HCT116 (cell line): ENCODE results near the gene FAM83G. TPM values are rescaled to one million over a fixed set of nuclear protein-coding genes. Genes with fewer than 3 reads are reported as not detected.

Experiments used
- ATAC-seq: fragments of 200-7000 bp; cut with Tn5 transposase; 2 replicates; pipeline ENCODE4 v1.9.1; 2020; ENCODE audit warnings: mild to moderate bottlenecking, moderate library complexity
- BruUV-seq: library from RNA; stranded (reverse); fragments of 400-500 nt; replicated peaks from 2 replicates; lab custom pipeline; 2021; lab: Mats Ljungman, UMichigan
- CTCF ChIA-PET: fragments of 300-600 bp; sonication (Branson Sonifier 250); formaldehyde crosslinking; loops from one replicate; lab custom pipeline; 2021; ENCODE audit warnings: antibody characterized with exemption; lab: Charles Lee
- POLR2A ChIA-PET: fragments of 300-600, 350-600 bp; sonication (Branson Sonifier 250); formaldehyde crosslinking; loops from one replicate; lab custom pipeline; 2021; ENCODE audit warnings: antibody characterized with exemption; lab: Charles Lee
- RAD21 ChIA-PET, 2 experiments: fragments of 300-600 bp; sonication (Branson Sonifier 250); formaldehyde crosslinking; loops; one replicate each; lab custom pipeline; 2023; ENCODE audit warnings: low total read pairs in 2 of 2; ENCODE audit not compliant: uncharacterized antibody in 2 of 2, unreplicated experiment in 2 of 2, low non-redundant PET in 1 of 2; lab: Charles Lee
- DNase-seq: peaks from one replicate; pipeline ENCODE4 v3.0.0-alpha.2; 2010; ENCODE audit warnings: low read depth, low spot score
- H2AFZ ChIP-seq: fragments of 200-600 bp; shearing (Covaris generic), sonication (generic); 2 replicates; pipeline ENCODE4 v1.6.1; 2017; ENCODE audit warnings: low read depth, mixed run types, mixed read lengths, antibody characterized with exemption, low read length; ENCODE audit not compliant: poor library complexity, severe bottlenecking
- H3K27ac ChIP-seq: 2 replicates; pipeline ENCODE4 v1.5.1; 2012; ENCODE audit warnings: low read depth, low read length
- H3K27me3 ChIP-seq: fragments of 200-600 bp; sonication (generic); 2 replicates; pipeline ENCODE4 v1.6.1; 2016; ENCODE audit warnings: mixed run types, low read length, mixed read lengths; ENCODE audit not compliant: insufficient read depth
- H3K36me3 ChIP-seq, 2 experiments: fragments of 200-500 bp in 1 of 2; fragments of 200-600 bp in 1 of 2; sonication (Bioruptor generic) in 1 of 2; sonication (generic) in 1 of 2; 2 replicates each; pipeline versions ENCODE4 v1.5.1 to v1.6.1; 2014 to 2016; ENCODE audit warnings: low read length in 2 of 2, inconsistent platforms in 1 of 2, mixed read lengths in 1 of 2, mixed run types in 1 of 2; ENCODE audit not compliant: insufficient read depth in 2 of 2, control insufficient read depth in 1 of 2
- H3K4me1 ChIP-seq, 2 experiments: fragments of 200-600 bp in 1 of 2; sonication (generic) in 1 of 2; 2 replicates each; pipeline versions ENCODE4 v1.5.1 to v1.6.1; 2012 to 2017; ENCODE audit warnings: low read length in 2 of 2, inconsistent platforms in 1 of 2, mild to moderate bottlenecking in 1 of 2, mixed read lengths in 1 of 2, mixed run types in 1 of 2, moderate library complexity in 1 of 2; ENCODE audit not compliant: insufficient read depth in 2 of 2, control insufficient read depth in 1 of 2
- H3K4me2 ChIP-seq: fragments of 200-600 bp; sonication (generic); 2 replicates; pipeline ENCODE4 v1.6.1; 2017; ENCODE audit warnings: mixed run types, low read length, mixed read lengths
- H3K4me3 ChIP-seq, 2 experiments: fragments of 200-600 bp in 1 of 2; sonication (generic) in 1 of 2; replicated peaks in 1 of 2; 2 replicates each; pipeline ENCODE4 v1.5.1; 2011 to 2016; ENCODE audit warnings: low read length in 2 of 2, control low read depth in 1 of 2, low read depth in 1 of 2, mild to moderate bottlenecking in 1 of 2, mixed read lengths in 1 of 2, mixed run types in 1 of 2
- H3K79me2 ChIP-seq: fragments of 200-600 bp; sonication (generic); 2 replicates; pipeline ENCODE4 v1.6.1; 2017; ENCODE audit warnings: mild to moderate bottlenecking, mixed run types, low read length, moderate library complexity, mixed read lengths; ENCODE audit not compliant: insufficient read depth
- H3K9ac ChIP-seq: fragments of 200-600 bp; sonication (generic); 2 replicates; pipeline ENCODE4 v1.6.1; 2016; ENCODE audit warnings: low read length, mixed read lengths
- H3K9me2 ChIP-seq: fragments of 200-600 bp; sonication (generic), shearing (Covaris generic); 2 replicates; pipeline ENCODE4 v1.6.1; 2017; ENCODE audit warnings: mixed run types, mild to moderate bottlenecking, moderate library complexity; ENCODE audit not compliant: insufficient read depth
- H3K9me3 ChIP-seq, 2 experiments: fragments of 200-500 bp in 1 of 2; fragments of 200-600 bp in 1 of 2; sonication (Bioruptor generic) in 1 of 2; sonication (generic) in 1 of 2; 2 replicates each; pipeline ENCODE4 v1.6.1; 2014 to 2017; ENCODE audit warnings: low read length in 2 of 2, mixed read lengths in 2 of 2, inconsistent platforms in 1 of 2, low read depth in 1 of 2, mild to moderate bottlenecking in 1 of 2, mixed run types in 1 of 2, moderate library complexity in 1 of 2; ENCODE audit not compliant: control insufficient read depth in 1 of 2, insufficient read depth in 1 of 2
- H4K20me1 ChIP-seq: fragments of 200-600 bp; sonication (generic), shearing (Covaris generic); 2 replicates; pipeline ENCODE4 v1.6.1; 2017; ENCODE audit warnings: mixed run types, mild to moderate bottlenecking, moderate library complexity; ENCODE audit not compliant: insufficient read depth
- CBX3 ChIP-seq: IDR thresholded peaks from 2 replicates; pipeline ENCODE4 v1.6.1; 2012; ENCODE audit warnings: low read depth
- EZH2phosphoT487 ChIP-seq: fragments of 200-600 bp; IDR thresholded peaks from 2 replicates; pipeline ENCODE4 v1.6.1; 2018; ENCODE audit warnings: antibody characterized with exemption, borderline replicate concordance
- FOSL1 ChIP-seq: IDR thresholded peaks from 2 replicates; pipeline ENCODE4 v1.6.1; 2012; ENCODE audit warnings: low read depth
- JUND ChIP-seq: IDR thresholded peaks from 2 replicates; pipeline ENCODE4 v1.6.1; 2012
- POLR2A ChIP-seq: IDR thresholded peaks from 2 replicates; pipeline ENCODE4 v1.7.0; 2011; ENCODE audit warnings: borderline replicate concordance; ENCODE audit not compliant: insufficient read depth, insufficient read length; ENCODE audit errors: extremely low read depth
- POLR2AphosphoS5 ChIP-seq: IDR thresholded peaks from 2 replicates; pipeline ENCODE4 v1.6.1; 2011; ENCODE audit warnings: mild to moderate bottlenecking, low read depth, low read length, moderate library complexity
- SIN3A ChIP-seq: IDR thresholded peaks from 2 replicates; pipeline ENCODE4 v1.6.1; 2012; ENCODE audit warnings: low read depth
- SP1 ChIP-seq: IDR thresholded peaks from 2 replicates; pipeline ENCODE4 v1.6.1; 2012; ENCODE audit warnings: low read depth
- TCF7L2 ChIP-seq: IDR thresholded peaks from 2 replicates; pipeline ENCODE4 v1.7.0; 2011; ENCODE audit warnings: borderline replicate concordance, inconsistent platforms; ENCODE audit not compliant: insufficient read depth, insufficient read length; ENCODE audit errors: extremely low read depth
- YY1 ChIP-seq: IDR thresholded peaks from 2 replicates; pipeline ENCODE4 v1.6.1; 2011; ENCODE audit warnings: low read length, low read depth, moderate library complexity, mild to moderate bottlenecking; ENCODE audit not compliant: insufficient replicate concordance; ENCODE audit errors: extremely low read depth
- ZFX ChIP-seq: fragments of 450-650 bp; IDR thresholded peaks from 2 replicates; pipeline ENCODE4 v1.6.1; 2017
- ZNF274 ChIP-seq: fragments of 200-500 bp; sonication (Bioruptor generic); IDR thresholded peaks from 2 replicates; pipeline ENCODE4 v1.6.1; 2014; ENCODE audit warnings: mild to moderate bottlenecking, low read depth, low read length, inconsistent platforms
- intact Hi-C: fragments of 100-400 bp; cut with micrococcal nuclease; formaldehyde crosslinking; loops from 2 replicates; pipeline ENCODE4 v1.10.0; 2022
- total RNA-seq: library from RNA; stranded (reverse); gene quantifications from one replicate; pipeline ENCODE4 v1.2.1, GENCODE V29; 2021; ENCODE audit not compliant: unreplicated experiment
- TF ChIP-seq, protein P1 (sequence below): IDR thresholded peaks from 2 replicates; pipeline ENCODE4 v1.6.1; 2012
- TF ChIP-seq, protein P2 (sequence below): IDR thresholded peaks from 2 replicates; pipeline ENCODE4 v1.6.1; 2012
- TF ChIP-seq, protein P3 (sequence below): IDR thresholded peaks from 2 replicates; pipeline ENCODE4 v1.6.1; 2012; ENCODE audit warnings: low read depth

The FAM83G gene
- total RNA-seq, 1 experiment from 2014 or later, result 33.9 TPM

DNA sequence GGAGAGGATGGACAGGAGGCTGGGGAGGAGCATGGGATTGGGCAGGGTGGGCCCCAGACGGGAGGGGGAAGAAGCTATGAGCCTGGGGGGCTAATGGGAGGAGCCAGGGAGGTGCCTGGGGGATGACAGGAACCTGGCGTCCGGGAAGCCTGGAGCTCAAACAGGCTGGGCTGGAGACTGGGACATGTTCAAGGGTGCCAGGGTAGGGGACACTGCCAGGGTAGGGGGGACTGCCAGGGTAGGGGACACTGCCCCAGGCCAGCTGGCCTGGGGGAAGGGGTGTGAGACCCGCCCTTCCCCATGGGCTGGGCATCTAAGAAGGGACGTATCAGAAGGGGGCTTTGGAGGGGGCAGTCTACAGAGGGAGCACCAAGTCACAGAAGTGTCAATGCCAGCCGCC, 7.0 kb upstream of the FAM83G start:
- no peak for DNase-seq
- Histone ChIP-seq H3K36me3 (no peaks in the 10 kb centered on the region), H3K27ac (no peak overlapping the region), H3K27me3 (no peaks in the 10 kb centered on the region), H3K79me2 (no peaks in the 10 kb centered on the region), H3K4me2 (no peak overlapping the region), H4K20me1 (no peaks in the 10 kb centered on the region), H3K4me1 (peaks cover 4 to 19% of the 10 kb centered on the region in 2 experiments; a peak in 3 of 4 replicates), H2AFZ (no peak overlapping the region), H3K9me3 (no peaks in the 10 kb centered on the region), H3K4me3 (no peak overlapping the region), H3K9me2 (no peaks in the 10 kb centered on the region), H3K9ac (no peak overlapping the region)
- POLR2A ChIA-PET, result no interaction called here
- no peak for TF ChIP-seq ZNF274
- TF ChIP-seq, protein P1, sequence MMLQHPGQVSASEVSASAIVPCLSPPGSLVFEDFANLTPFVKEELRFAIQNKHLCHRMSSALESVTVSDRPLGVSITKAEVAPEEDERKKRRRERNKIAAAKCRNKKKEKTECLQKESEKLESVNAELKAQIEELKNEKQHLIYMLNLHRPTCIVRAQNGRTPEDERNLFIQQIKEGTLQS, result no peak
- TF ChIP-seq POLR2AphosphoS5, result no peak
- no peak for TF ChIP-seq JUND
- TF ChIP-seq ZFX, result no peak
- TF ChIP-seq YY1, result no peak
- no peak for TF ChIP-seq POLR2A
- TF ChIP-seq, protein P2, sequence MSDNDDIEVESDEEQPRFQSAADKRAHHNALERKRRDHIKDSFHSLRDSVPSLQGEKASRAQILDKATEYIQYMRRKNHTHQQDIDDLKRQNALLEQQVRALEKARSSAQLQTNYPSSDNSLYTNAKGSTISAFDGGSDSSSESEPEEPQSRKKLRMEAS, result no peak
- TF ChIP-seq EZH2phosphoT487, result no peak
- TF ChIP-seq TCF7L2, result no peak
- no peak for TF ChIP-seq SP1
- no peak for TF ChIP-seq CBX3
- TF ChIP-seq, protein P3, sequence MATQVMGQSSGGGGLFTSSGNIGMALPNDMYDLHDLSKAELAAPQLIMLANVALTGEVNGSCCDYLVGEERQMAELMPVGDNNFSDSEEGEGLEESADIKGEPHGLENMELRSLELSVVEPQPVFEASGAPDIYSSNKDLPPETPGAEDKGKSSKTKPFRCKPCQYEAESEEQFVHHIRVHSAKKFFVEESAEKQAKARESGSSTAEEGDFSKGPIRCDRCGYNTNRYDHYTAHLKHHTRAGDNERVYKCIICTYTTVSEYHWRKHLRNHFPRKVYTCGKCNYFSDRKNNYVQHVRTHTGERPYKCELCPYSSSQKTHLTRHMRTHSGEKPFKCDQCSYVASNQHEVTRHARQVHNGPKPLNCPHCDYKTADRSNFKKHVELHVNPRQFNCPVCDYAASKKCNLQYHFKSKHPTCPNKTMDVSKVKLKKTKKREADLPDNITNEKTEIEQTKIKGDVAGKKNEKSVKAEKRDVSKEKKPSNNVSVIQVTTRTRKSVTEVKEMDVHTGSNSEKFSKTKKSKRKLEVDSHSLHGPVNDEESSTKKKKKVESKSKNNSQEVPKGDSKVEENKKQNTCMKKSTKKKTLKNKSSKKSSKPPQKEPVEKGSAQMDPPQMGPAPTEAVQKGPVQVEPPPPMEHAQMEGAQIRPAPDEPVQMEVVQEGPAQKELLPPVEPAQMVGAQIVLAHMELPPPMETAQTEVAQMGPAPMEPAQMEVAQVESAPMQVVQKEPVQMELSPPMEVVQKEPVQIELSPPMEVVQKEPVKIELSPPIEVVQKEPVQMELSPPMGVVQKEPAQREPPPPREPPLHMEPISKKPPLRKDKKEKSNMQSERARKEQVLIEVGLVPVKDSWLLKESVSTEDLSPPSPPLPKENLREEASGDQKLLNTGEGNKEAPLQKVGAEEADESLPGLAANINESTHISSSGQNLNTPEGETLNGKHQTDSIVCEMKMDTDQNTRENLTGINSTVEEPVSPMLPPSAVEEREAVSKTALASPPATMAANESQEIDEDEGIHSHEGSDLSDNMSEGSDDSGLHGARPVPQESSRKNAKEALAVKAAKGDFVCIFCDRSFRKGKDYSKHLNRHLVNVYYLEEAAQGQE, result no peak
- no peak for TF ChIP-seq FOSL1
- TF ChIP-seq SIN3A, result no peak
- CTCF ChIA-PET, result no interaction called here
- no TSS peak for BruUV-seq
- ATAC-seq, result no peak
- RAD21 ChIA-PET, result no interaction called here
- intact Hi-C loops, result no loop called here
